ENCODE measurements around the gene HMX1.

DNA sequence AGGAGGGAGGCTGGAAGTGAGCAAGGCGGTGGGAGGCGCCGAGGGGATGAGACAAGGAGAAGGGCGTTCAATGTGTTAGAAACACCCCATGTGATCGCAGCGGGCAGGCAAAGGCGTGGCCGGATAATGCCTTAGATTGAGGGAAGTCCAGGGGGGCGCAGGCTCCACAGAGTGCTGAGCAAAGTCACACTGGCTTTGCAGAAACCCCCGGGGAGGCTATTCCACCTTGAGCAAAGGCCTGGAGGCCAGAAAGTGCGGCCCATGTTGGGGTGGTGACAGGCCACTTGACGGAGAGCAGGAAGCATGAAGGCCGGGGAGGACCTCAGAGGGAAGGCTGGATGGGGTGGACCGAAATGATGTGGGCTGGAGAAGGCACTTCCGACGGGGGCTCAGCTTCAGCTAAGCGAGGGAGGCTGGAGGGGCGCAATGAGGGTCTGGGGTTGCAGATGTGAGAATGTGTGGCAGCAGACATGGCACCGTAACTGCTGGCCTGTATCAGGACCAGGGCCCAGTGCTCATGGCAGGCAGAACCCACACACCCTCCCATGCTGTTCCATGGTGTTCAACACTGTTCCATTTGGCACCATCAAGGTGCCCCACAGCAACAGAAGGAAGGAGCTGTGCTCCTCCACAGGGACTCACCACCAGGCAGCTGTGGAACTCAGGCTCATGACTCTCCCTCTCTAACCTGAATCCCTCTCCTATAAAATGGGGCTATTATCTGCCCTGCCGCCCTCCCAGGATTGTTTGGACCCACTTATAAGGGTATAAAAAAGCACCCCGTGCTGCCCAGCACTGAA lies 50.3 kb downstream of the HMX1 start:
- no peak for TF ChIP-seq POLR2A (IDR thresholded peaks at IDR 0.05)
- TF ChIP-seq, protein P1, sequence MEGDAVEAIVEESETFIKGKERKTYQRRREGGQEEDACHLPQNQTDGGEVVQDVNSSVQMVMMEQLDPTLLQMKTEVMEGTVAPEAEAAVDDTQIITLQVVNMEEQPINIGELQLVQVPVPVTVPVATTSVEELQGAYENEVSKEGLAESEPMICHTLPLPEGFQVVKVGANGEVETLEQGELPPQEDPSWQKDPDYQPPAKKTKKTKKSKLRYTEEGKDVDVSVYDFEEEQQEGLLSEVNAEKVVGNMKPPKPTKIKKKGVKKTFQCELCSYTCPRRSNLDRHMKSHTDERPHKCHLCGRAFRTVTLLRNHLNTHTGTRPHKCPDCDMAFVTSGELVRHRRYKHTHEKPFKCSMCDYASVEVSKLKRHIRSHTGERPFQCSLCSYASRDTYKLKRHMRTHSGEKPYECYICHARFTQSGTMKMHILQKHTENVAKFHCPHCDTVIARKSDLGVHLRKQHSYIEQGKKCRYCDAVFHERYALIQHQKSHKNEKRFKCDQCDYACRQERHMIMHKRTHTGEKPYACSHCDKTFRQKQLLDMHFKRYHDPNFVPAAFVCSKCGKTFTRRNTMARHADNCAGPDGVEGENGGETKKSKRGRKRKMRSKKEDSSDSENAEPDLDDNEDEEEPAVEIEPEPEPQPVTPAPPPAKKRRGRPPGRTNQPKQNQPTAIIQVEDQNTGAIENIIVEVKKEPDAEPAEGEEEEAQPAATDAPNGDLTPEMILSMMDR (IDR thresholded peaks at IDR 0.05): no peak
